Fibroblast of peridontal ligament (primary cell): ENCODE measurements around the gene MEX3B.
A peak's percentile ranks its signal among the peaks of the same experiment; 100 is the strongest.

Experiments
- DNase-seq: peaks from one replicate; pipeline ENCODE4 v3.0.0-alpha.2; 2010; ENCODE audit errors: extremely low read depth

Gene MEX3B

DNA sequence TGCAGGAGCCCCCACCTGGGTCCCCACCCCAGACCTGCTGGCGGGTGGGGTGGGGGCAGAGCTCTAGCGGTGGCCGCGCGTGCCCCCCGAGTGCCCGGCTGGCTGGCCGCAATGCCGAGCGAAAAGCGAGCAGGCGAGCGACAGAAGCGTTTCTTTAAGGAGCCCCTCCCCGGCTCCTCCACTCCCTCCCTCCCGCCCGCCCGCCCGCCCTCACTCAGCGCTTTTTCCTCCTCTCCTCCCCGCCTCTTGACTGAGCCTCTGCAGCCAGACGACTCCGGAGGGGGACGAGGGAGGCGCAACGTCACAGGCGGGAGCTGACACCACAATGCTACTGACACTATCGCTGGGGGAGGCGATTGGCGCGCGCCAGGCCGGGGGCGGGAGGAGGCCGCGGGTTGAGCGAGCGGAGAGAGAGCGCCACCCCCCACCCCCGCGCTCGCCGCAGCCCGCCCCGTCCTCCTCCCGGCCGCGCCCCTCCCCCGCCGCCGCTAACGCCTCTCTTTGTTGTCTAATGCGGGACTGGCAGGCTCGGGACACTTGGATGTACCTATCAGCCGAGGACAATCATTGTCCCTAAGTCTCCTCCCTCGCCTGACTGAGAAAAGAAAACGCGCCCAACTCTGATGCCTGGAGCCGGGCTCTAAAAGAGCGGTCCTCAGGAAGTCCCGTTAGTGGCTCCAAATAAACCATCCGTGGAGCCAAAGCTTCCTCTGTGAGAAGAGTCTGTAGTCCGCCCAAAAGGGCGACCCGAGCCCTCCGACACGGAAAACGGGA lies at the start of gene MEX3B:
Gene MEX3B, minus strand, starts transcription at position 127 of the 774 bp plus-strand sequence. CDS start 313 bp downstream, outside the sequence.
- DNase-seq, result peak; percentile 96

DNA sequence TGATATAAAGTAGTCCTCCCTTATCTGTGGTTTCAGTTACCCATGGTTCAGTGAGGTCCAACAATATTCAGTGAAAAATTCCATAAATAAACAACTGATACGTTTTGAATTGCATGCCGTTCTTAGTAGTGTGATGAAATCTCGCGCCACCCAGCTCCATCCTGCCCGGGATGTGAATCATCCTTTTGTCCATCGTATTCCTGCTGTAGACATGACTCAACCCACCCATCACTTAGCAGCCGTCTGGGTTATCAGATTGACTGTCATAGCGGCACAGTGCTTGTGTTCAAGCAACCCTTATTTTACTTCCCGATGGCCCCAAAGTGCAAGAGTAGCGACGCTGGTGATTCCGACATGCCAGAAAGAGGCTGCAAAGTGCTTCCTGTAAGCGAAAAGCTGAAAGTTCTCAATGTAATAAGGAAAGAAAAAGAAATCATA lies 48.0 kb upstream of the MEX3B start:
- peak; percentile 92 for DNase-seq

DNA sequence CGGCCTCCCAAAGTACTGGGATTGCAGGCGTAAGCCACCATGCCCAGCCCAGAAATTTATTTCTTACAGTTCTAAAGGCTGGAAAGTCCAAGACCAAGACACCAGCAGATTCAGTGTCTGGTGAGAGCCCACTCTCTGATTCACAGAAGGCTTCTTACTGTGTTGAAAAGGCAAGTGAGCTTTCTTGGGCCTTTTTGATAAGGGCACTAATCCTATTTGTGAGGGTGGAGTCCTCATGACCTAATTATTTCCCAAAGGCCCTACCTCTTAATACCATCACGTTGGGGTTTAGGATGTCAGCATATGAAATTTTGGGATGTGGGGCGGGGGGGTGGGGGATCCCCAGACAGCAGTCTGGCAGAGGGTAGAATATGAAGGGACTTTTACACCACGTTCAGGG lies 47.5 kb upstream of the MEX3B start:
- no peak for DNase-seq

DNA sequence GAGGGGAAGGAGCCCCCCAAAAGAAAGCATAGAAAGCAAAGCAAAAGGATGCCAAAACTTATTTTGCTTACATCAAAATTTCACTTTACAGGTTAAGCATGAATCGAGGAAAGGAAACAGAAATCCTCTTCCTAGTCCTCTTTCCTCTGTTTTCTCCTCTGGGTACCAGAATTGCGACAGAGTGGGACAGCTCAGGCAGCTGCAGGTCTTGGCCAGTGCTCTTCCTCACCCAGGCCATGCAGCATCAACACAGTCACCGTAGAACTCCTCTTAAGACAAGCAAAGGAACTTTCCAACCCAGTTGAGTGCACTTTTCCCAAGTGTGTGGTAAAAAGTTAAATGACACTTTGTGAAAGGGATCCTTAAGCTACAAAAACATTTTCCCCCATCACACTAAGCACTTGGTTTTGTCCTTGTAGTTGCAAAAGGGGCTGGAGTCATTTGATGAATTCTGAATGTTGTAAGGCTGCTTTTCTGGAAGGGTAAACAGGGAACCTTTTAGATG lies 45.9 kb upstream of the MEX3B start:
- DNase-seq, result no peak

DNA sequence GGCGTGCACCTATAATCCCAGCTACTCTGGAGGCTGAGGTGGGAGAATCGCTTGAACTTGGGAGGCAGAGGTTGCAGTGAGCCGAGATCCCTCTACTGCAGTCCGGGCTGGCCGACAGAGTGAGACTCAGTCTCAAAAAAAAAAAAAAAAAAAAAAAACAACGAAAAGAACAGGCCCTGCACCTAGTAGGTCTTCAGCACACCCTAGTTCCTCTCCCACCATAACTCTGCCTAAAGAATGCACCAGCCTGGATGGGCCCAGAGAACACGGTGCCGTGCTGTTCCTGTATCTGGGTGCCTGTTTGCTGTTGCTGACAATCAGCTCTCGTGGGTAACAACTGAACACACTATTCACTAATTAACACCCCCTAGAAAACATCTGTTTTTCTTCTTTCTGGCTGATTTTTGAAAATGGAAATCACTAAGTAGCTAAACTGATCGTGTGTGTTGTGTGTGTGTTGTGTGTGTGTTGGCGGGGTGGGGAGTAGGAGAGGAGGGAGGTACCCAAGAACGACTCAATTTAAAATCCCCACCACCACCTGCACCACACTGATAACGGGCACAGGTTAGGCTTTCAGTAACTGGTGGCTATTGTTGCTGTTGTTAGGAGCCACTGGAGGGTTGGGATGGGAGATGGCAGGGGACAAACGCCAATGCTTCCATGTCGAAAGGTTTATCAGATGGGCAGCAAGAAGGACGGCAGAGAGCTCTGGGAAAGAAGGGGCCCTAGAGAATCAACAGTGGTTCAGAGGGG lies 40.6 kb upstream of the MEX3B start:
- no peak for DNase-seq

DNA sequence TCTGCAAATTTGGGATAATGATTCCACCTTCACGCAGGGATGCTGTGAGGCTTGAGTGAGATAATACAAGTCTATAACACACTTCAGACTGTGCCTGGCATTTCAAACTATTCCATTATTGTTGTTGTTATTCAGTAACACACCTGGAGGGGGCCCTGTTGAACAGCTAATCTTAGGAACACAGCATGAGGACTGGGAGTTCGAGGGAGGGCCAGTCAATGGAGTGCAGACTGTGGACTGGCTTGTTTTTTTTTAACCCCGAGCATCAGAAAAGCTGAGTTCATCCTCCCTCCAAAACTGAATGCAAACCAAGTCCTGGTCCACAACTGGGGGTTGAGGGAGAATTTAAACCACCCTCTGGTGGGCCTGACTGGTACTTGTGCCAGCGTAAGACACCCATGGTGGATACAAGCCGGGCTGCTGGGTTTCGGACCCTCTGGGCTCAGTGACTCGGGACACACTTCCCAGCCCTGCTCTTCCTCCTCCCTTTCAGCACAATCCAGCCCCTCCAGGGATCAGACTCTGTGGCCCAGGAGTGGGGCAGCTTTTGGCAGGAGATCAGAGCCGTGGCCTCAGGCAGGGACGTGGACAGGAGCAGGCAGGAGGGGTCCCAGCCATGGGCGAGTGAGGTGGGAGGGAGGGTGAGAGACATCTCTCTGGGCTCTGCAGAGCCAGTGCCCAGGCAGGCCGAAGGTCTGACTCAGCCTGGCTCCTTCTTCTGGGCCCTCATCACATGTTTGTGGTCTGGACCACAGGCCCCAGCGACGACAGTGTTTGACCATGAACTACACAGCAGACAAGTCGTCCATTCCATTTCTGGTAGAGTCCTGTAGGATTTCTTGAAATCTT lies 36.3 kb upstream of the MEX3B start:
- peak; percentile 96 for DNase-seq

DNA sequence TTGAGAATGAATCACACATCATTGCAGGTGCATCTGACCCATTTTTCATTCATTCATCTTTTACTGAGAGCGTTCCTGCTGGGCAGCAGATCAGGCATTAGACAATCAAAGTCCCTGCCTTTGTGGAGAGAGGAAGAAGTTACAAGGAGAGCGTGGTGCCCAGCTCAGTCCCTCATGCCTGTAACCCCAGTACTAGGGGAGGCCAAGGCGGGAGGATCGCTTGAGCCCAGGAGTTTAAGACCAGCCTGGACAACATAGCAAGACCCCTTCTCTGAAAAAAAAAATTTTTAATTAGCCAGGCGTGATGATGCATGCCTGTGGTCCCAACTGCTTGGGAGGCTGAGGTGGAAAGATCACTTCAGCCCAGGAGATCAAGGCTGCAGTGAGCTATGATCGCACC lies 35.0 kb upstream of the MEX3B start:
- DNase-seq, result no peak

DNA sequence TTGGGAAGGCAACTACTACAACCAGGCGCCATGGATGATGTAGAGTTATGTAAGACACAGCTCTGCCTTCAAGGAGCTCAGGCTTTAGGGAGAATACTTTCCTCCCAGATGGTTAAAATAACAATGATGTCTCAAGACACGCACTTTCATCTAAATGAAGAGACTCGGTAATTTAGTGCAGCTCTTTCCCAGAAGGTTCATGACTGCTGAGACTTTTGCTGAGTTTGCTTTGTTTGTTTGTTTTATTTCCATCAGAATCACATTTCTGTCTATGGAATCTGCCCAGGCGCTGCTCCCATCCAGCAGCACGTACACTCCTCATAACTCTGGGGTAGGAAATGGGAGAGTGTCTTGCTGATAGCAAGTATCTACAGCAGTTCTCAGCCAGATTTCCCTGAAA lies 33.9 kb upstream of the MEX3B start:
- peak; percentile 80 for DNase-seq

DNA sequence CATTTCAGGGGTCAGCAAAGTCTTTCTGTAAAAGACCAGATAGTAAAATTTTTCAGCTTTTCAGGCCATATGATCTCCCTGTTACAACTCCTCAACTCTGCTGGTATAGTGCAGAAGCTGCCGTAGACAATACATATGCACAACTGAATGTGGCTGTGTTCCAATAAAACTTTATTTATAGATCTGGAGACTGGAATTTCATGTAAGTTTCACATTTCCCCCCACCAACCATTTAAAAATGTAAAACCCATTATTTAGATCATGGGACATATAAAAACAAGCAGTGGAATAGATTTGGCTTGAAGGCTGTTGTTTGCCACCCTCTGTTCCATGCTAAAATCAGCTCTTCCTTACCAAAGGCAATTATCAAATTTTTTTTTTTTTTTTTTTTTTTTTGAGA lies 28.8 kb upstream of the MEX3B start:
- no peak for DNase-seq

- DNase-seq, result no peak
Observed at GRCh38 chr15:82072926-82073537, 27.2 kb upstream of the MEX3B start.

GRCh38 chr15:82066455-82066854 lies 20.6 kb upstream of the MEX3B start:
- no peak for DNase-seq

DNA sequence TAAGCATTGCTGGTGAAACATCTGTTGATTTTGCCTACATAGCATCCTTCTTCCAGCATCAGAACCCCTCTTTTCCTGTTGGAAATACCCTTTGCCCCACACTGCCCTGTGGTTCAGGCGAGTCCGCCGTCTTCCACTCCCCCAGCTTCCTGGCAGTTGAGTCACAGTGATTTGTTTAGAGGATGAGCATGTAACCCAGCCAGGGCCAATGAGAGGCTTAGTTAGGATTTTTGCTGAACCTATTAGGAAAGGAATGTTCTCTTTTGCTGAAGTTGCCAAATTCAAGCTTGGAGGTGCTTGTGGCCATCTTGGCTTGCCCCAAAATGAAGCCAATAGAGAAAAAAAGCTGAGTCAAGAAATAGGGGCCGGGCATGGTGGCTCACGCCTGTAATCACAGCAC lies 19.0 kb upstream of the MEX3B start:
- DNase-seq, result peak; percentile 10

- DNase-seq, result no peak
Observed at GRCh38 chr15:82062479-82063454, 16.9 kb upstream of the MEX3B start.

DNA sequence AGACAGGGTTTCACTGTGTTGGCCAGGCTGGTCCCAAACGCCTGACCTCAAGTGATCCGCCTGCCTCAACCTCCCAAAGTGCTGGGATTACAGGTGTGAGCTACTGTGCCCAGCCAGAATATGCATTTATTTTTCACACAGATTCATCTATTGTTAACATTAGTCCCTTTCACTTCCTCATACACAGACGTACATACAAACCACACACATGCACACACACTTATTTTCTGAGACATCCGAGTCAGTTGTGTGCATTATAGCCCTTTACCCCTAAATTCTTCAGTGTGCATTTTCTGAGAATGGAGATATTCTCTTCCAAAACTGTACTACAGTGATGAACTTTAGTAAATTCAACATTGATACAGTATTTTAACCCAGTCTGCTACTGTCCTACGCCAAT lies 15.0 kb upstream of the MEX3B start:
- DNase-seq, result no peak

DNA sequence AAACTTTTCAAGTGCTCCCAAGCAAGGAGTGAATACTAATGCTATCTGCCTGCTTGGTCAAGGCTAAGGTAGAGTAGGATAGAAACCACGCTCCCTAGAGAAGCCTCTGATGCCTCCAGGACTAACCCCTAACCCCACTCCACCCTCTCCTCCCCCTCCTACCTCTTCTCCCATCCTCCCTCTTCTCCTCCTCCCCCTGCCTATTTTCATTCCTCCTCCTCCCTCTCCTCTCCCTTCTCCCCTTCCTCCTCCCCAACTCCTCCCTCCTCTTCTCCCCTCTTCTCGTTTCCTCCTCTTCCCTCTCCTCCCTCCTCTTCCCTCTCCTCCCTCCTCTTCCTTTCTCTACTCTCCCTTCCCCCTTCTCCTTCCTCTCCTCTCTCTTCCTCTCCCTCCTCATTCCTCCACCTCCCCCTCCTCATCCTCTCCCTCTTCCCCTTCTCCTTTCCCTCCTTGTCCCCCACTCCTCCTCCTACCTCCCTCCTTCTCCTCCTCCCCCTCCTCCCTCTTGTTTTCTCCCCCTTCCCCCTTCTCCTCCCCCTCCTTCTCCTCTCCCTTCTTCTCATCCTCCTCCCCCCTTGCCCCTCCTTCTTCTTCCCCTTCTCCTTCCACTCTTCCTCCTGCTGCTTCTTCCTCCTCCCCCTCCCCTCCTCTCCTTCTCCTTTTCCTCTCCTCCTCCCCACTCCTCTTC lies 12.8 kb upstream of the MEX3B start:
- no peak for DNase-seq

DNA sequence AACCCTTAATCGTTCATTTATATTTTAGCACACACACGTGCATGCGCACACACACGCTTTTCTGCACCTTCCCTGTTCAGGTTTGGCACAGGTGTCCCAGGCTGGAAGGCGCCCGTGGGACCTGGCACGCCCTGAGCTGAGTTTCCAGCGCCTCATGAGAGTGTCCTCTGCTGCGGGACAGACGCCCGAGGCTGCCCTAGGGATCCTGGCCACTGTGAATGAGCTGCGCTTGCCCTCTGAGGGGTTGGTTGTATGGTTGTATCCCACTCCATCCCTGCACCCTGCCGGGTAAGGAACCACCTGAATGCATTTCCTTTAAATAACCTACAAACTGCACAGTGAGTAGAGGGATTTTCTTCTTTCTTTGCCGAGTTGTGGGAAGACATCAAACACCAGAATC lies 12.2 kb upstream of the MEX3B start:
- DNase-seq, result no peak

DNA sequence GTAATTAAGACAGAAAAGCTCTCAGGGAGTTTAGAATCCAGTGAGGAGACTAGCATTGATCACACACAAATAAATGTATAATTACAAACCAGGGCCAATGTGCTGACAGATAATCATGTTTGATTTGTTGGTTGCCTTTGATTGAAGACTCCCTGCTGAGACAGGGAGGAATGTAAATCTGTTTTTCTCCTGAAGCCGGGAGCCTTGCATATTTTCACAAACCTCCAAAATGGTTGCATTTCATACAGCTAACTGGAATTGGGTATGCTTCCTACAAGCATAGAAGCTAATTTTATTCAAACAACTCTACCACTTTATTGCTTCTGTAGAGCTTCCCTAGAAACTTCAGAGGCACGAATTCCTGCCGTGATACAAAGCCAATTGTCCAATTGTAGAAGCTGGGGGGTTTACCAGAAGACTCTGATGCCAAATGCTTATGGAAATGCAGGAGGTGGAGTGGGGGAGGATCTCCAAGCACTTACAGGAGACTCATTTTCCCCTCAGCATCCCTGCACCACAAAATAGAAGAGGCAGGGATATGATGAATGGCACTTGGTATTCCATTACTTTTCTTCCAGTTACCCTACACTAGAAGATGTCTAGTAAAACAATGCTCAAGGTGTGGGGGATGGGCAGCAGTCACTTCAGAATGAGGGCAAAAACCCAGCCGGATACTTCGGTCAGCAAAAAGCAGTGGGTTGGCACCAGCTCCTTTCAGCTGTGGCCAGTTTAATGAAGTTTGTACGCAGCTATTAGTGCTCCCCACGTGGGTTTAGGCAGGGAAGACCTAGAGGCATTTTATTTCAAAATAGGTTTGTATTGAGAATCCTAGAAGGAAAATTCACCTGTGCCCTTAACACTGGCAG lies 11.4 kb upstream of the MEX3B start:
- no peak for DNase-seq

DNA sequence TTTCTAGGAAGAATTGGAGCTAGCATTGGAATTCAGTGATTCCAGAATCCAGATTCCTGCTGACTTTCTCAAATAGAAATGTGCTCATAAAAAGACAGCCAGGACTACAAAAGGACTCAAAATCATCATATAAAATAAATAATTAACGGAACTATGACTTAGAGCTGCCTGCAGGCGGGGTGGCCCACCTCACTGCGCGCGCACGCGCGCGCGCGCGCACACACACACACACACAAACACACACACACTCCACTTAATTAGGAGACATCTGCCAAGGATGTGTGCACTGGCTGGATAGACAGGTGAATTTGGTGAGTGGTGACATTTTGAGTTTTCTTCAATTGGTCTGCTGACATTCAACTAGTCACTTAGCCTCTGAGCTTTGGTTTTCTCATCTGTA lies 6.9 kb upstream of the MEX3B start:
- DNase-seq, result no peak

DNA sequence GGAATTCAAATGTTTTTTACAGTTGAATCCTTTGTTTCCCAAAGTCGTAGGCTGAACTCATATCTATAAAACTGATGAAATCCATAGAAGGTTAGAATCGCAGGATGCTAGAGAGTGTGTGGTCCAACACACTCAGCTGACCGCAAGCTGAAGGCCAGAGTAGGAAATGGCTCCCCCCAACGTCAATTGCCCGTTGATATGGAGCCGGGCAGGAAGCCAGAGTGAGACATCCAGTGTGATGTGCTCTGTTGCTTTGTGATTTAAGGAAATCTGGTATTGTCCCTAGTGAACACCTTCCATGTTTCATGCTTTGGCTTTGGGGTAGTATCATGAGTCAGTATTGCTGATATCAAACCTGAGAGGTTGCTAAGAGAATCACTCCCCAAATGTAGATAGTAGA lies 5.8 kb upstream of the MEX3B start:
- no peak for DNase-seq
